ENCODE results near the gene KIAA1549. TPM values are rescaled to one million over a fixed set of nuclear protein-coding genes. Genes with fewer than 3 reads are reported as not detected.

KIAA1549 gene
- total and polyA plus RNA-seq, 2 donors (not counting 1 experiment from before 2014, with no cell fraction given), result under 0.01 to 0.52 TPM

- H3K4me1 ChIP-seq (ENCODE audit: control insufficient read depth in 2 of 2, insufficient read depth in 2 of 2, low read length in 2 of 2), result no peaks in the 10 kb centered on the region
- TF ChIP-seq CTCF (IDR thresholded peaks at IDR 0.05), result no peak
- no peak for TF ChIP-seq EZH2 (IDR thresholded peaks at IDR 0.05; ENCODE audit: borderline replicate concordance, insufficient read depth, low read depth, low read length, poor library complexity, severe bottlenecking)
- DNase-seq (no peak), ATAC-seq (ENCODE audit: low read depth) (no peak)
- H3K27me3 ChIP-seq (replicated peaks in 1 of 4; ENCODE audit: control extremely low read depth in 1 of 4, control insufficient read depth in 3 of 4, insufficient read depth in 4 of 4, low read length in 3 of 4), result no peaks in the 10 kb centered on the region
- H3K4me2 ChIP-seq (replicated peaks; ENCODE audit: low read depth, low read length, poor library complexity, severe bottlenecking), result no peak overlapping the region
- WGBS (ENCODE audit: insufficient coverage), result no CpG with 5 or more reads among the region's 1 CpG
- H3K4me3 ChIP-seq (ENCODE audit: control extremely low read depth in 1 of 5, extremely low read depth in 1 of 5, insufficient read depth in 1 of 5, low read depth in 2 of 5, low read length in 4 of 5), result no peak overlapping the region
- POLR2A ChIA-PET, result no interaction called here
- CTCF ChIA-PET, result no interaction called here
- H3K27ac Mint-ChIP-seq, result no peak overlapping the region
- no peaks in the 10 kb centered on the region for H3K36me3 ChIP-seq (replicated peaks in 1 of 2; ENCODE audit: control extremely low read depth in 1 of 2, control insufficient read depth in 1 of 2, extremely low read depth in 1 of 2, insufficient read depth in 2 of 2, low read length in 1 of 2)
- H3K4me1 Mint-ChIP-seq, result no peaks in the 10 kb centered on the region
- no peak overlapping the region for H3K4me3 Mint-ChIP-seq
- intact Hi-C loops (cut with micrococcal nuclease), result no loop called here
- no peak overlapping the region for H2AFZ ChIP-seq (ENCODE audit: insufficient read depth, low read depth, low read length, poor library complexity, severe bottlenecking)
- H3K9ac ChIP-seq (ENCODE audit: low read length), result no peak overlapping the region
- H3K27ac ChIP-seq (ENCODE audit: low read length in 2 of 2), result no peak overlapping the region
- no peaks in the 10 kb centered on the region for H3K9me3 ChIP-seq (ENCODE audit: control extremely low read depth in 1 of 3, control insufficient read depth in 2 of 3, insufficient read depth in 1 of 3, low read length in 2 of 3)
- H3K27me3 Mint-ChIP-seq, result peaks cover 11% of the 10 kb centered on the region
- H4K20me1 ChIP-seq (ENCODE audit: control insufficient read depth, insufficient read depth, low read length, poor library complexity, severe bottlenecking), result no peaks in the 10 kb centered on the region
- no peaks in the 10 kb centered on the region for H3K79me2 ChIP-seq (ENCODE audit: control insufficient read depth, insufficient read depth, low read length)
- H3K9me3 Mint-ChIP-seq (ENCODE audit: insufficient read depth), result no peaks in the 10 kb centered on the region
Measured at GRCh38 chr7:138929969-138930368, 51.2 kb downstream of the KIAA1549 start.

GRCh38 chr7:138926241-138926612, 55.0 kb downstream of the KIAA1549 start:
- Histone ChIP-seq H3K79me2 (ENCODE audit: control insufficient read depth, insufficient read depth, low read length) (no peaks in the 10 kb centered on the region), H3K9ac (ENCODE audit: low read length) (no peak overlapping the region), H3K27ac (ENCODE audit: low read length in 2 of 2) (no peak overlapping the region), H4K20me1 (ENCODE audit: control insufficient read depth, insufficient read depth, low read length, poor library complexity, severe bottlenecking) (no peaks in the 10 kb centered on the region), H2AFZ (ENCODE audit: insufficient read depth, low read depth, low read length, poor library complexity, severe bottlenecking) (no peak overlapping the region), H3K4me1 (ENCODE audit: control insufficient read depth in 2 of 2, insufficient read depth in 2 of 2, low read length in 2 of 2) (no peaks in the 10 kb centered on the region), H3K9me3 (ENCODE audit: control extremely low read depth in 1 of 3, control insufficient read depth in 2 of 3, insufficient read depth in 1 of 3, low read length in 2 of 3) (no peaks in the 10 kb centered on the region), H3K27me3 (replicated peaks in 1 of 4; ENCODE audit: control extremely low read depth in 1 of 4, control insufficient read depth in 3 of 4, insufficient read depth in 4 of 4, low read length in 3 of 4) (no peaks in the 10 kb centered on the region), H3K4me2 (replicated peaks; ENCODE audit: low read depth, low read length, poor library complexity, severe bottlenecking) (no peak overlapping the region), H3K4me3 (ENCODE audit: control extremely low read depth in 1 of 5, extremely low read depth in 1 of 5, insufficient read depth in 1 of 5, low read depth in 2 of 5, low read length in 4 of 5) (no peak overlapping the region), H3K36me3 (replicated peaks in 1 of 2; ENCODE audit: control extremely low read depth in 1 of 2, control insufficient read depth in 1 of 2, extremely low read depth in 1 of 2, insufficient read depth in 2 of 2, low read length in 1 of 2) (no peaks in the 10 kb centered on the region)
- no peak overlapping the region for H3K4me3 Mint-ChIP-seq
- ATAC-seq (ENCODE audit: low read depth) (no peak), DNase-seq (no peak)
- intact Hi-C loops (cut with micrococcal nuclease), result no loop called here
- ChIA-PET CTCF (no interaction called here), POLR2A (no interaction called here)
- TF ChIP-seq CTCF (IDR thresholded peaks at IDR 0.05), result no peak
- no peak for TF ChIP-seq EZH2 (IDR thresholded peaks at IDR 0.05; ENCODE audit: borderline replicate concordance, insufficient read depth, low read depth, low read length, poor library complexity, severe bottlenecking)
- H3K27ac Mint-ChIP-seq, result no peak overlapping the region
- H3K9me3 Mint-ChIP-seq (ENCODE audit: insufficient read depth), result no peaks in the 10 kb centered on the region
- peaks cover 3% of the 10 kb centered on the region for H3K27me3 Mint-ChIP-seq
- 78% methylated on average over 3 of the region's 8 CpGs for WGBS (ENCODE audit: insufficient coverage)
- H3K4me1 Mint-ChIP-seq, result no peaks in the 10 kb centered on the region

All from B cell (primary cell).